Endothelial cell of umbilical vein (primary cell): Measurements from ENCODE around the gene ADGRG2. TPM values are rescaled to one million over a fixed set of nuclear protein-coding genes. Genes with fewer than 3 reads are reported as not detected.

Experiments
- BruUV-seq: library from RNA; stranded (reverse); fragments of 400-500 nt; replicated peaks from 2 replicates; lab custom pipeline; 2021; lab: Mats Ljungman, UMichigan
- CTCF ChIA-PET: fragments of 300-600, 350-600 bp; sonication (Branson Sonifier 250); formaldehyde crosslinking; loops from one replicate; lab custom pipeline; 2021; ENCODE audit warnings: antibody characterized with exemption, inconsistent platforms; lab: Charles Lee
- POLR2A ChIA-PET: fragments of 300-600, 350-600 bp; sonication (Branson Sonifier 250); formaldehyde crosslinking; loops from one replicate; lab custom pipeline; 2021; ENCODE audit warnings: antibody characterized with exemption, inconsistent platforms; lab: Charles Lee
- DNase-seq: peaks from one replicate; pipeline ENCODE4 v3.0.0-alpha.2; 2011; ENCODE audit warnings: low read depth, low spot score
- FAIRE-seq: peaks from 2 replicates; lab custom pipeline; 2011; peaks lifted over from hg19 to GRCh38; lab: Jason Lieb, UNC
- H2AFZ ChIP-seq: 2 replicates; pipeline ENCODE4 v1.6.0; 2012; ENCODE audit warnings: low read depth, low read length, control low read depth, inconsistent platforms
- H3K27ac ChIP-seq: 2 replicates; pipeline ENCODE4 v1.5.1; 2011; ENCODE audit warnings: low read depth, mild to moderate bottlenecking, control low read depth, low read length, moderate library complexity; ENCODE audit not compliant: insufficient read depth
- H3K27me3 ChIP-seq, 2 experiments: 2 replicates each; pipeline versions ENCODE4 v1.6.0 to v1.6.1; 2011; ENCODE audit warnings: low read length in 2 of 2, mixed read lengths in 1 of 2; ENCODE audit not compliant: control insufficient read depth in 2 of 2, insufficient read depth in 2 of 2
- H3K36me3 ChIP-seq, 2 experiments: 2 replicates in 1 of 2; 3 replicates in 1 of 2; pipeline ENCODE4 v1.5.1; 2011; ENCODE audit warnings: low read length in 2 of 2, mild to moderate bottlenecking in 1 of 2, moderate library complexity in 1 of 2; ENCODE audit not compliant: control insufficient read depth in 2 of 2, insufficient read depth in 2 of 2; ENCODE audit errors: extremely low read depth in 1 of 2
- H3K4me1 ChIP-seq: 3 replicates; pipeline ENCODE4 v1.5.1; 2011; ENCODE audit warnings: mild to moderate bottlenecking, low read length; ENCODE audit not compliant: control insufficient read depth, insufficient read depth; ENCODE audit errors: extremely low read depth
- H3K4me2 ChIP-seq: 2 replicates; pipeline ENCODE4 v1.6.1; 2011; ENCODE audit warnings: low read length, control low read depth, mixed read lengths; ENCODE audit not compliant: insufficient read depth
- H3K4me3 ChIP-seq, 3 experiments: fragments of 200-600 bp in 1 of 3; sonication (generic), shearing (Covaris generic) in 1 of 3; replicated peaks in 1 of 3; 2 replicates each; pipeline ENCODE4 v1.5.1; 2011 to 2016; ENCODE audit warnings: control low read depth in 3 of 3, low read length in 3 of 3, mild to moderate bottlenecking in 2 of 3, inconsistent platforms in 1 of 3, low read depth in 1 of 3, moderate library complexity in 1 of 3; ENCODE audit not compliant: insufficient read depth in 1 of 3
- H3K79me2 ChIP-seq: 2 replicates; pipeline ENCODE4 v1.6.0; 2012; ENCODE audit warnings: low read length, inconsistent platforms; ENCODE audit not compliant: control insufficient read depth, insufficient read depth
- H3K9ac ChIP-seq: replicated peaks from 2 replicates; pipeline ENCODE3; 2011; ENCODE audit warnings: low read length, control low read depth; ENCODE audit not compliant: insufficient read depth; ENCODE audit errors: extremely low read depth
- H3K9me1 ChIP-seq: replicated peaks from 3 replicates; pipeline ENCODE4 v1.6.0; 2011; ENCODE audit warnings: mild to moderate bottlenecking, low read length; ENCODE audit not compliant: control insufficient read depth, insufficient read depth; ENCODE audit errors: extremely low read depth
- H3K9me3 ChIP-seq: replicated peaks from 2 replicates; pipeline ENCODE4 v1.5.1; 2012; ENCODE audit warnings: low read length, inconsistent platforms; ENCODE audit not compliant: control insufficient read depth, insufficient read depth
- H4K20me1 ChIP-seq: replicated peaks from 2 replicates; pipeline ENCODE3; 2011; ENCODE audit warnings: mild to moderate bottlenecking, low read length; ENCODE audit not compliant: control insufficient read depth, insufficient read depth; ENCODE audit errors: extremely low read depth
- EZH2 ChIP-seq: IDR thresholded peaks from 2 replicates; pipeline ENCODE4 v1.6.1; 2012; ENCODE audit warnings: borderline replicate concordance, low read depth, mild to moderate bottlenecking, moderate library complexity, low read length, inconsistent platforms; ENCODE audit not compliant: severe bottlenecking
- FOS ChIP-seq: IDR thresholded peaks from 2 replicates; pipeline ENCODE4 v1.6.1; 2011; ENCODE audit warnings: mild to moderate bottlenecking, low read length, moderate library complexity, borderline replicate concordance; ENCODE audit not compliant: insufficient read depth
- GATA2 ChIP-seq: IDR thresholded peaks from 2 replicates; pipeline ENCODE4 v1.7.0; 2011; ENCODE audit warnings: low read depth, mild to moderate bottlenecking, moderate library complexity, mixed read lengths, low read length; ENCODE audit not compliant: insufficient read length, insufficient read depth
- JUN ChIP-seq: IDR thresholded peaks from 2 replicates; pipeline ENCODE4 v1.6.1; 2011; ENCODE audit warnings: borderline replicate concordance, low read depth; ENCODE audit not compliant: insufficient read length, insufficient read depth
- MYC ChIP-seq: IDR thresholded peaks from one replicate; pipeline ENCODE4 v1.6.1; 2011; ENCODE audit warnings: mild to moderate bottlenecking, low read depth, low read length
- POLR2A ChIP-seq: IDR thresholded peaks from 2 replicates; pipeline ENCODE4 v1.6.1; 2012; ENCODE audit warnings: low read depth, mild to moderate bottlenecking, control low read depth, low read length
- POLR2AphosphoS5 ChIP-seq: IDR thresholded peaks from 2 replicates; pipeline ENCODE4 v1.6.1; 2012; ENCODE audit warnings: low read depth, mild to moderate bottlenecking, control low read depth, low read length, moderate library complexity; ENCODE audit not compliant: insufficient read depth
- dilution Hi-C: fragments of 300-500 bp; cut with MboI; formaldehyde crosslinking; loops from one replicate; pipeline ENCODE4 v1.15.0; 2019; ENCODE audit warnings: low sequenced_read_pairs; ENCODE audit not compliant: extremely low pct_ligation_motif_present
- intact Hi-C: fragments of 100-400 bp; cut with micrococcal nuclease; formaldehyde crosslinking; loops from one replicate; pipeline ENCODE4 v1.10.0; 2022
- polyA plus RNA-seq, 4 experiments: library from polyadenylated mRNA; depleted of rRNA in 3 of 4; stranded (reverse) in 3 of 4; unstranded in 1 of 4; fragments of >200 nt; gene quantifications; 2 replicates each; pipeline versions ENCODE4 v1.2.1 to v1.2.3, GENCODE V29; 2011 to 2012; ENCODE audit warnings: missing spikeins in 1 of 4
- total RNA-seq: library from RNA; stranded (reverse); gene quantifications from 2 replicates; pipeline ENCODE4 v1.2.3, GENCODE V29; 2021
- TF ChIP-seq, protein P1 (sequence below), 2 donors: IDR thresholded peaks; 1 replicate in 1 of 2; 2 replicates in 1 of 2; pipeline ENCODE4 v1.5.1; 2011; ENCODE audit warnings: low read length in 2 of 2, mild to moderate bottlenecking in 2 of 2, moderate library complexity in 2 of 2, control low read depth in 1 of 2, inconsistent platforms in 1 of 2, low read depth in 1 of 2; ENCODE audit not compliant: insufficient read depth in 1 of 2; ENCODE audit errors: extremely low read depth in 1 of 2
- TF ChIP-seq, protein P2 (sequence below): IDR thresholded peaks from 2 replicates; pipeline ENCODE4 v1.6.1; 2011; ENCODE audit not compliant: insufficient read depth, insufficient read length

Gene ADGRG2
- total and polyA plus RNA-seq, 2 donors (not counting 3 experiments of a cell fraction or from before 2014, with no cell fraction given), result not detected

DNA sequence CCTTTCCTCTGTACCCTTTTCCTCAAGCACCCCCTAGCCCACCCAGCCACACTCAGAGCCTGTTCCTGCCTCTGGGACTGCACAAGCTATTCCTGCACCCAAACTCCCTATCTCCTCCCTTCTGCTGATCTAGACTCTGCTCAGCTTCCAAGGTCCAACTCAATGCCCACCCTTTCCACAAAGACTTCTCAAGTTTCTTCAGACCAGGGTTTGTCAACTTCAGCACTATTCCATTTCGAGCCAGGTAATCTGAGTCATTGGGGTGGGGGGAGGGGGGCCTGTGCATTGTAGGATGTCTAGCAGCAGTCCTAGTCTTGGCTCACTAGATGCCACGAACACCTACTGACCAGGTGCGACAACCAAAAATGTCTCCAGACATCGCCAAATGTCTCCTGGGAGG, 175.7 kb downstream of the ADGRG2 start:
- H3K36me3 ChIP-seq, result no peaks in the 10 kb centered on the region
- dilution Hi-C loops (no loop called here), intact Hi-C loops (no loop called here)
- ChIA-PET POLR2A (no interaction called here), CTCF (no interaction called here)
- H2AFZ ChIP-seq, result no peak overlapping the region
- H4K20me1 ChIP-seq, result no peaks in the 10 kb centered on the region
- H3K79me2 ChIP-seq, result no peaks in the 10 kb centered on the region
- no peak overlapping the region for H3K4me2 ChIP-seq
- DNase-seq (no peak), FAIRE-seq (no peak)
- no peaks in the 10 kb centered on the region for H3K4me1 ChIP-seq
- BruUV-seq, result no TSS peak
- TF ChIP-seq POLR2AphosphoS5 (no peak), MYC (no peak), FOS (no peak), EZH2 (no peak), JUN (no peak), POLR2A (no peak), GATA2 (no peak)
- TF ChIP-seq, protein P1, sequence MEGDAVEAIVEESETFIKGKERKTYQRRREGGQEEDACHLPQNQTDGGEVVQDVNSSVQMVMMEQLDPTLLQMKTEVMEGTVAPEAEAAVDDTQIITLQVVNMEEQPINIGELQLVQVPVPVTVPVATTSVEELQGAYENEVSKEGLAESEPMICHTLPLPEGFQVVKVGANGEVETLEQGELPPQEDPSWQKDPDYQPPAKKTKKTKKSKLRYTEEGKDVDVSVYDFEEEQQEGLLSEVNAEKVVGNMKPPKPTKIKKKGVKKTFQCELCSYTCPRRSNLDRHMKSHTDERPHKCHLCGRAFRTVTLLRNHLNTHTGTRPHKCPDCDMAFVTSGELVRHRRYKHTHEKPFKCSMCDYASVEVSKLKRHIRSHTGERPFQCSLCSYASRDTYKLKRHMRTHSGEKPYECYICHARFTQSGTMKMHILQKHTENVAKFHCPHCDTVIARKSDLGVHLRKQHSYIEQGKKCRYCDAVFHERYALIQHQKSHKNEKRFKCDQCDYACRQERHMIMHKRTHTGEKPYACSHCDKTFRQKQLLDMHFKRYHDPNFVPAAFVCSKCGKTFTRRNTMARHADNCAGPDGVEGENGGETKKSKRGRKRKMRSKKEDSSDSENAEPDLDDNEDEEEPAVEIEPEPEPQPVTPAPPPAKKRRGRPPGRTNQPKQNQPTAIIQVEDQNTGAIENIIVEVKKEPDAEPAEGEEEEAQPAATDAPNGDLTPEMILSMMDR (IDR thresholded peaks at IDR 0.05; ENCODE audit: extremely low read depth in 1 of 2, insufficient read depth in 1 of 2, low read depth in 1 of 2, low read length in 2 of 2), result no peak
- TF ChIP-seq, protein P2, sequence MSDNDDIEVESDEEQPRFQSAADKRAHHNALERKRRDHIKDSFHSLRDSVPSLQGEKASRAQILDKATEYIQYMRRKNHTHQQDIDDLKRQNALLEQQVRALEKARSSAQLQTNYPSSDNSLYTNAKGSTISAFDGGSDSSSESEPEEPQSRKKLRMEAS, result no peak
- no peaks in the 10 kb centered on the region for H3K27me3 ChIP-seq
- H3K9ac ChIP-seq, result no peak overlapping the region
- no peak overlapping the region for H3K4me3 ChIP-seq
- H3K27ac ChIP-seq, result no peak overlapping the region
- no peaks in the 10 kb centered on the region for H3K9me1 ChIP-seq
- H3K9me3 ChIP-seq, result no peaks in the 10 kb centered on the region
